ENCODE measurements around the gene RXFP1.
"Not testable (repeated sequence)": the region's sequence is repeated elsewhere in the genome, so short reads cannot be mapped to it uniquely, and the experiment has no call there.

Gene RXFP1

DNA sequence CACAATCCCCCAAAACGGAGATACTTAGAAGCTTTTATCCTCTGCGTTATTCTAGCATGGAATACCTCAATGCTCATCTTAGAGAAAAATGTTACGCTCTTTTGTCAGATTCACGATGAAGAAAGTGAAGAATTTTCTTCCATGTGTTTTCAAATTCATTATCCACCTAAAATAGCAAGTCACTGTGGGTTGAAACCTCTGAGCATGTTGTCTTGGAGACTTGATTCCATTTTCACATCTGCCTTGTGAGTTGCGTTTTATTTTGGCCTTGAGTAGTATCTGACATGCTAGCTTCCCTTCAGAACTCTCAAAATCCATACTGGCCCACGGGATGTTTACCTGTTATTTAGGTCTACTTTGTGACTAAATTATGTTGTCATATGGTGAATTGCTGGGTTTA is 83.7 kb downstream of the RXFP1 start:
- no peak overlapping the region for H3K27ac ChIP-seq
- DNase-seq (ENCODE audit: low read depth, low spot score): no peak

DNA sequence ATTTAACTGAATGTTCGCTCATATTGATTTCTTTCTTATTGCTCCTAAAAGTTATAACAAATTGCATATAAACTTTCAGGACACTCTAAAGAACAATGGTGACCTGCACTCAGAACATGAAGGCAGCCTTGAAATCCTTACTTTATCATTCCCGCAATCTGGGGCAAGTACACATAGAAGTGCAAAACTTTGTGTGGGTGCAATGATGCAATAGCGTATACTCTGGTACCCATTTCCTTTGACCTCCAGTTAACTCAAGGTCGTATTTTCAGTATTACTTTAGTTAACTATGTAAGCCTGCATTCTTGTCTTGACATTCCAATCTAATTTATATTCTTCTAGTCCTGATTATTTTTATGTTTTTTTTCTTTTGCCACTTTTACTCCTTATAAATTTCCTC is 85.3 kb downstream of the RXFP1 start:
- DNase-seq (ENCODE audit: low read depth, low spot score): no peak
- no peak overlapping the region for H3K27ac ChIP-seq

GRCh38 chr4:158609116-158609515 is 87.4 kb downstream of the RXFP1 start:
- H3K27ac ChIP-seq: no peak overlapping the region
- DNase-seq (ENCODE audit: low read depth, low spot score): no peak

- peak overlapping the region; percentile 23 for H3K27ac ChIP-seq
- no peak for DNase-seq (ENCODE audit: low read depth, low spot score)
Observed at GRCh38 chr4:158610790-158611189, 89.1 kb downstream of the RXFP1 start.

DNA sequence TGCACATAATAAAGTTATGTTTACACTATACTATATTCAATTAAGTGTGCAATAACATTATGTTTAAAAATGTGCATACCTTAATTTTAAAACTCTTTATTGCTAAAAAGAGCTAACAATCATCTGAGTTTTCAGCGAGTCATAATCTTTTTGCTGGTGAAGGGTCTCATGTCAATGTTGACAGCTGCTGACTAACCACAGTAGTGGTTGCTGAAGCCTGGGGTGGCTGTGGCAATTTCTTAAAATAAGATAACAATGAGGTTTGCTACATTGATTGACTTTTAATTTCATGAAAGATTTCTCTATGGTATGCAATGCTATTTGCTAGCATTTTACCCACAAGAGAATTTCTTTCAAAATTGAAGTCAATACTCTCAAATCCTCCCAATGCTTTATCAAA is 91.4 kb downstream of the RXFP1 start:
- no peak overlapping the region for H3K27ac ChIP-seq
- DNase-seq (ENCODE audit: low read depth, low spot score): no peak

DNA sequence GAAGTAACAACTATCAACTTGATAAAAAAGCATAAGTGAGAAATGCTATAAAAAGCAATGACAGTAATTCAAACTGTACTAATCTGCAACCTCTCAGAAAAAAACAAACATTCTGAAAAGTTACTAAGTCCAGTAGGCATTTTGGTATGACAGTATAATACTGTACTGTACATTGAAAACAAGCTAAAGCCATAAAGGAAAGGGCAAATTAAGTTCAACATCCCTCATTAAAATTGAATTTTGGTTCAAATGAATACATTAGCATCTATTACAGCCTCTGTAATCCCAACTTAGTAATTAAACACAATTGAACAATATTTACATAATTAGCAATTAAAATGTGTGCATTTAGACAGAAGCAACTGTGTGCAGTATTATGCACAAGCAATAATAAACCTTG is 96.3 kb downstream of the RXFP1 start:
- DNase-seq (ENCODE audit: low read depth, low spot score): no peak

GRCh38 chr4:158621729-158622128 is 100.0 kb downstream of the RXFP1 start:
- H3K27ac ChIP-seq: no peak overlapping the region
- DNase-seq (ENCODE audit: low read depth, low spot score): no peak

More for the DNA sequence above, 96.3 kb downstream of the RXFP1 start:
- H3K27ac ChIP-seq: no peak overlapping the region

GRCh38 chr4:158622251-158622650 is 100.6 kb downstream of the RXFP1 start:
- DNase-seq (ENCODE audit: low read depth, low spot score): no peak
- no peak overlapping the region for H3K27ac ChIP-seq

DNA sequence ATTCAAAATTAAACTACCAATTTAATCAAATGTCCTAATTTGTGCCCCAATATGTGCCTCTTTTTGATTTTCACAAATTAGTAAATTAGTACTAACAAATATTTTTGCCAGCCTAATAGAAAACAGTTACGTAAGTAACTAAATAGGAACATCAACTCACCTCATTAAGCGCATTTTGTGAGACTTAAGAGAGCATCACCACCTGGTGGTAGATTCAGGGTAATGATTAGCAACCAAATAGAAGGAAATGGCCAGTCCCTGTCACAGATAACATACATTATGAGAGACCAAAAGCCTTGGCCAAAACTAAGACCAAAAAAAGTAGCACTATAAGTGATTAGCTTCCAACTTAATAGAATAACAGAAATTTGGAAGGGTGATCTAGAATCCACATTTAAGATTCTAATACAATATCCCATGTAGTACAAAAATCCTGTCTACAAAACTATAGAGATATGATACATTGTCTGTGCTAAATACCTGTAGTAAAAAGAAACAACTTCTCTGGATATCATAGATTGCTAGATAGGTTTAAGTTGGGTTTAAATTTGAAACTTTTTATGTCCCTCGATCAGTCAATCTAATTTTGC is 103.3 kb downstream of the RXFP1 start:
- no peak overlapping the region for H3K27ac ChIP-seq
- DNase-seq (ENCODE audit: low read depth, low spot score): peak; percentile 18

- no peak for DNase-seq (ENCODE audit: low read depth, low spot score)
- H3K27ac ChIP-seq: no peak overlapping the region
Observed at GRCh38 chr4:158625544-158625943, 103.9 kb downstream of the RXFP1 start.

DNA sequence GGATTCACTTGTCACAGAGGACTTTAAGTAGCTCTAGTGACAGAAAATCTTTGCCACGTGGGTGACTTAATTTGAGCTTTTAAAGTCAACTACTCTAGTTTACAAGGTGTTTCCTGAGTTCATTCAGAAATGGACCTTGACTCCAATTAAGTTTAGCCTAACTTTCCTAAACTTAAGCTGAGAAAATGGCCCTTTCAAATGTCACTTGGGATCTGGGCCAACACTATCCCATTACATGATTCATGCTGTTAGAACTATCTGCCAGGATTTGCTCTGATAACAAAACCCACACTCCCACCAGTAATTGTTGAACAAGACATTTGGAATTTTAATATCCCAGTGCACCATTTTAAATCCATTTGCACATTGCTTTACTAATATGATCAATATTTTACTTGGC is 109.2 kb downstream of the RXFP1 start:
- no peak for DNase-seq (ENCODE audit: low read depth, low spot score)

DNA sequence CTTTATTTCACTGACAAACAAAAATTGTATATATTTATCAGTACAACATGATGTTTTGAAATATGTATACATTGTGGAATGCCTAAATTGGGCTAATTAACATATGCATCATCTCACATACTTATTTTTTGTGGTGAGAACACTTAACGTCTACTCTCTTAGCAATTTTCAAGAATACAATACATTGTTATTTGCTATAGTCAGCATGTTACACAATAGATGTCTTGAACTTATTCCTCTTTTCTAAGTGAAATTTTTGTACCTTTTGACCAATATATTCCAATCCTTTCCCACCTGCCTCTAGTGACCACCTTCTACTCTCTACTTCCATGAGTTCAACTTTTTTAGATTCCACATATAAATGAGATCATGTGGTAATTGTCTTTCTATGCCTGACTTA is 114.9 kb downstream of the RXFP1 start:
- DNase-seq (ENCODE audit: low read depth, low spot score): no peak
- H3K27ac ChIP-seq: no peak overlapping the region

More for the DNA sequence above, 109.2 kb downstream of the RXFP1 start:
- no peak overlapping the region for H3K27ac ChIP-seq

GRCh38 chr4:158644356-158644755 is 122.7 kb downstream of the RXFP1 start:
- no peak overlapping the region for H3K27ac ChIP-seq

GRCh38 chr4:158644760-158645159 is 123.1 kb downstream of the RXFP1 start:
- no peak for DNase-seq (ENCODE audit: low read depth, low spot score)
- H3K27ac ChIP-seq: no peak overlapping the region

More at GRCh38 chr4:158644356-158644755, 122.7 kb downstream of the RXFP1 start:
- no peak for DNase-seq (ENCODE audit: low read depth, low spot score)

DNA sequence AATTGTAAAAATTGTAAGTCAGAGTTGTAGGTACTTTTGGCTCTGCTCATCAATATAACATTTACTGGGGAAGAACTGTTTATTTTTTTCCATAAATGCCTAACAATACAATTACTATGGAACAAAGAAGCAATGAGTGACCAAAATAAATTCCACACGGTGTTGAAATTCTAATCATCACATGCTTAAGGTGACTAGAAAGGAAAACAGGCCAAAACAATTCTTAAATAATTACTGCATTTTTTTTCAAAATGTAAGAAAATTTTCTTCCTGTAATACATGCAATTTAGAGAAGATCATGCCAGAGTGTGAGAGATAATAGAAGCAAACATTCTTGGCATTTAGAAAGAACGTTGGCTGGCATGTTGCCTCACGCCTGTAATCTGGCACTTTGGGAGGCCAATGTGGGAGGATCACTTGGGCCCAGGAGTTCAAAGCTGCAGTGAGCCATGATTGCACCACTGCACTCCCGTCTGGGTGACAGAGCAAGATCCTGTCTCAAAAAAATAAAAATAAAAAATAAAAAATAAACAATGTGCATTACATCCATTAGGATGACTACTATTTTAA is 127.5 kb downstream of the RXFP1 start:
- DNase-seq (ENCODE audit: low read depth, low spot score): no peak
- no peak overlapping the region for H3K27ac ChIP-seq

DNA sequence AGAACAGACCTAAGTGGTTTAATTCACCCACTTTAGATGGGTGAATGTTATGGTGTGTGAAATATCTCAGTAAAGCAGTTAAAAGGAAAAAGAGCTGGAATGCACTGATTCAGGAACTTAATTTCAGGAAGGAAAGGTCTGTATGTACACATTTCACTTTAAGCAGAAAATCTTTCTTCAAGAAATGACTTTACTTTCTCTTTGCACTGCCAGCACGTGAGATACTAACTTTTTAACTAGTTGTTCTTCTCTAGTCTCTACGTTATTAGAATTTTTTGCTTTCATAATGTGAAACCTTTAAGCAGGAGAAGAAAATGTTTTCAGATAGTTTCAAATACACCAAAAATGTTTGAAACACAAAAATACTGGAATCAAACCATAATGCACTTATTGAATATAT is 131.2 kb downstream of the RXFP1 start:
- DNase-seq (ENCODE audit: low read depth, low spot score): no peak
- no peak overlapping the region for H3K27ac ChIP-seq

GRCh38 chr4:158656439-158656838 is 134.8 kb downstream of the RXFP1 start:
- no peak for DNase-seq (ENCODE audit: low read depth, low spot score)
- H3K27ac ChIP-seq: no peak overlapping the region

- DNase-seq (ENCODE audit: low read depth, low spot score): no peak
- H3K27ac ChIP-seq: no peak overlapping the region
Observed at GRCh38 chr4:158657291-158657690, 135.6 kb downstream of the RXFP1 start.

DNA sequence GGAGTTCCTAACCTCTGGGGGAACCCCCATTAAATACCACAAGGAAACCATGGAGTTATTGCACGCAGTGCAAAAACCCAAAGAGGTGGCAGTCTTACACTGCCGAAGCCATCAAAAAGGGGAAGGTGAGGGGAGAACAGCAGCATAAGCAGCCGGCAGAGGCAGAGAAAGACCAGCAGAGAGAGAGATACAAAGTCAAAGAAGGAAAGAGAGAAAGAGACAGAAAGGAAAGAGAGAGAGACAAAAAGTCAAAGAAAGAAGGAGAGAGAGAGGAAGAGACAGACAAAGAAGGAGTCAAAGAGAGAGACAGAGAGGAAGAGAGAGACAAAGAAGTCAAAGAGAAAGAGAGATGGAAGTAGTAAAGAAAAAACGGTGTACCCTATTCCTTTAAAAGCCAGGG is 141.6 kb downstream of the RXFP1 start:
- DNase-seq (ENCODE audit: low read depth, low spot score); H3K27ac ChIP-seq: not testable (repeated sequence)

DNA sequence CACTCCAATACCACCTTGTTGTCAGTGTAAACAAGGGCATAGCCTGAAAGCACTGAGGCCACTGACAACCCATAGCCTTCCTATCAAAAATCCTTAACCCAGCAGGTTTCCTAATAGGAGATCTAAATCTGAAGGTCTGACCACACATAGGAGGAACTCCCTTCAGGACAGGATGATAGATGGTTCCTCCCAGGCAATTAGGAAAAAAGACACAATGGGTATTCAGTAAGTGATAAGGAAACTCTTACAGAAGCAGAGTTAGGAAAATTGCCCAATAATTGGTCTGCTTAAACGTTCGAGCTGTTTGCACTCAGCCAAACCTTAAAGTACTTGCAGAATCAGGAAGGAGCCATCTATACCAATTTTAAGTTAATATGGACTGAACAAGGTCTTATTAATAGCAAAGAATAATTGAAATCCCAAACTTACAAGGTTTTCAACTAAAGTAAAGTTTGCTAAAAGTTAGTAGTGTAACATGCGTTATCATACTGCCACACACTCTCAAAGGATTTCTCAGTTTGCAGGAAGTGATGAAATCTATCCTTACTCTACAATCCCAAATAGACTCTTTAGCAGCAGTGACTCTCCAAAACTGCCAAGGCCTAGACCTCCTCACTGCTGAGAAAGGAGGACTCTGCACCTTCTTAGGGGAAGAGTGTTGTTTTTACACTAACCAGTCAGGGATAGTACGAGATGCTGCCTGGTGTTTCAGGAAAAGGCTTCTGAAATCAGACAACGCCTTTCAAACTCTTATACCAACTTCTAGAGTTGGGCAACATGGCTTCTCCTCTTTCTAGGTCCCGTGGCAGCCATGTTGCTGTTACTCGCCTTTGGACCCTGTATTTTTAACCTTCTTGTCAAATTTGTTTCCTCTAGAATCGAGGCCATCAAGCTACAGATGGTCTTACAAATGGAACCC is 142.3 kb downstream of the RXFP1 start:
- not testable (repeated sequence) for DNase-seq (ENCODE audit: low read depth, low spot score); H3K27ac ChIP-seq

DNA sequence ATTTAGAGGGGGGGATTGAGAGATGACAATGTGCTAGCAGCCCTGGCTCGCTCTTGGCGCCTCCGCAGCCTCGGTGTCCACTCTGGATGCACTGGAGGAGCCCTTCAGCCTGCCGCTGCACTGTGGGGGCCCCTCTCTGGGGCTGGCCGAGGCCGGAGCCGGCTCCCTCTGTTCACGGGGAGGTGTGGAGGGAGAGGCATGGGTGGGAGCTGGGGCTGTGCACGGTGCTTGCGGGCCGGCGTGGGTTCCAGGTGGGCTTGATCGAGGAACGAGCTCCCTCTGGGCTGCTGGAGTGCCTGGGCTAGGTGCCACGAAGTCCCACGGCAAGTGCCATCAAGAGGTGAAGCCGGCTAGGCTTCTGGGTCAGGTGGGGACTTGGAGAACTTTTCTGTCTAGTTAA is 143.1 kb downstream of the RXFP1 start:
- no peak for DNase-seq (ENCODE audit: low read depth, low spot score)
- H3K27ac ChIP-seq: no peak overlapping the region

Data from epithelial cell of prostate (primary cell).